ENCODE measurements around the gene ACER2. TPM values are rescaled to one million over a fixed set of nuclear protein-coding genes. Genes with fewer than 3 reads are reported as not detected.

The ACER2 gene
- total and polyA plus RNA-seq, 9 donors: 0.83 to 1.4 (median 1.1) TPM

- no peaks in the 10 kb centered on the region for H3K27me3 ChIP-seq (ENCODE audit: control insufficient read depth, insufficient read depth, low read length)
- peak; percentile 87 for DNase-seq
- H3K4me3 ChIP-seq (ENCODE audit: low read length): peak overlapping the region; percentile 31
- H3K27ac ChIP-seq (ENCODE audit: low read length): peak overlapping the region; percentile 66
- 6% methylated on average over 10 of the region's 19 CpGs for WGBS (ENCODE audit: insufficient coverage)
- no peaks in the 10 kb centered on the region for H3K9me3 ChIP-seq (replicated peaks; ENCODE audit: control insufficient read depth, low read depth, low read length)
- H3K36me3 ChIP-seq (ENCODE audit: control insufficient read depth, insufficient read depth, low read length): no peaks in the 10 kb centered on the region
- peaks cover 16% of the 10 kb centered on the region for H3K4me1 ChIP-seq (ENCODE audit: control insufficient read depth, insufficient read depth, low read length)
Observed at GRCh38 chr9:19493174-19493811, 84.5 kb downstream of the ACER2 start.

- H3K27me3 ChIP-seq (ENCODE audit: control insufficient read depth, insufficient read depth, low read length): no peaks in the 10 kb centered on the region
- peak; percentile 28 for DNase-seq
- H3K4me3 ChIP-seq (ENCODE audit: low read length): no peak overlapping the region
- peaks cover 16% of the 10 kb centered on the region for H3K4me1 ChIP-seq (ENCODE audit: control insufficient read depth, insufficient read depth, low read length)
- no peaks in the 10 kb centered on the region for H3K9me3 ChIP-seq (replicated peaks; ENCODE audit: control insufficient read depth, low read depth, low read length)
- peak overlapping the region; percentile 66 for H3K27ac ChIP-seq (ENCODE audit: low read length)
- 50% methylated on average over 2 of the region's 2 CpGs for WGBS (ENCODE audit: insufficient coverage)
- H3K36me3 ChIP-seq (ENCODE audit: control insufficient read depth, insufficient read depth, low read length): no peaks in the 10 kb centered on the region
Observed at GRCh38 chr9:19493876-19494275, 85.1 kb downstream of the ACER2 start.

GRCh38 chr9:19495186-19496028 lies 86.6 kb downstream of the ACER2 start:
- Histone ChIP-seq H3K4me3 (ENCODE audit: low read length) (no peak overlapping the region), H3K4me1 (ENCODE audit: control insufficient read depth, insufficient read depth, low read length) (peaks cover 16% of the 10 kb centered on the region), H3K9me3 (replicated peaks; ENCODE audit: control insufficient read depth, low read depth, low read length) (no peaks in the 10 kb centered on the region), H3K27me3 (ENCODE audit: control insufficient read depth, insufficient read depth, low read length) (no peaks in the 10 kb centered on the region), H3K27ac (ENCODE audit: low read length) (no peak overlapping the region), H3K36me3 (ENCODE audit: control insufficient read depth, insufficient read depth, low read length) (no peaks in the 10 kb centered on the region)
- no peak for DNase-seq
- WGBS (ENCODE audit: insufficient coverage): 78% methylated on average over 3 of the region's 9 CpGs

GRCh38 chr9:19496321-19497050 lies 87.7 kb downstream of the ACER2 start:
- Histone ChIP-seq H3K4me1 (ENCODE audit: control insufficient read depth, insufficient read depth, low read length) (peaks cover 16% of the 10 kb centered on the region), H3K27me3 (ENCODE audit: control insufficient read depth, insufficient read depth, low read length) (no peaks in the 10 kb centered on the region), H3K36me3 (ENCODE audit: control insufficient read depth, insufficient read depth, low read length) (no peaks in the 10 kb centered on the region), H3K4me3 (ENCODE audit: low read length) (no peak overlapping the region), H3K9me3 (replicated peaks; ENCODE audit: control insufficient read depth, low read depth, low read length) (no peaks in the 10 kb centered on the region), H3K27ac (ENCODE audit: low read length) (no peak overlapping the region)
- no peak for DNase-seq
- no CpG with 5 or more reads among the region's 5 CpGs for WGBS (ENCODE audit: insufficient coverage)

- H3K4me3 ChIP-seq (ENCODE audit: low read length): no peak overlapping the region
- H3K27me3 ChIP-seq (ENCODE audit: control insufficient read depth, insufficient read depth, low read length): no peaks in the 10 kb centered on the region
- DNase-seq: no peak
- H3K9me3 ChIP-seq (replicated peaks; ENCODE audit: control insufficient read depth, low read depth, low read length): no peaks in the 10 kb centered on the region
- peaks cover 16% of the 10 kb centered on the region for H3K4me1 ChIP-seq (ENCODE audit: control insufficient read depth, insufficient read depth, low read length)
- no peak overlapping the region for H3K27ac ChIP-seq (ENCODE audit: low read length)
- H3K36me3 ChIP-seq (ENCODE audit: control insufficient read depth, insufficient read depth, low read length): no peaks in the 10 kb centered on the region
- no CpG with 5 or more reads among the region's 1 CpG for whole genome bisulfite sequencing (ENCODE audit: insufficient coverage)
Observed at GRCh38 chr9:19497276-19497675, 88.5 kb downstream of the ACER2 start.

- no peaks in the 10 kb centered on the region for H3K9me3 ChIP-seq (replicated peaks; ENCODE audit: control insufficient read depth, low read depth, low read length)
- H3K4me1 ChIP-seq (ENCODE audit: control insufficient read depth, insufficient read depth, low read length): peaks cover 12% of the 10 kb centered on the region
- no peaks in the 10 kb centered on the region for H3K36me3 ChIP-seq (ENCODE audit: control insufficient read depth, insufficient read depth, low read length)
- no peaks in the 10 kb centered on the region for H3K27me3 ChIP-seq (ENCODE audit: control insufficient read depth, insufficient read depth, low read length)
- H3K4me3 ChIP-seq (ENCODE audit: low read length): no peak overlapping the region
- H3K27ac ChIP-seq (ENCODE audit: low read length): no peak overlapping the region
- no peak for DNase-seq
Observed at GRCh38 chr9:19498015-19498414, 89.2 kb downstream of the ACER2 start.

Other genes starting within 250 kb of the ACER2 start
- gene DENND4C, start 178.3 kb upstream of the ACER2 start, total RNA-seq: 38.4 TPM
- 10 to 100 TPM; 19.0 to 27.7 (median 20.9) TPM for gene DENND4C, start 178.3 kb upstream of the ACER2 start, polyA plus RNA-seq (ENCODE audit: insufficient read depth in 1 of 8, insufficient read length in 8 of 8, low replicate concordance in 1 of 8)
- gene RPS6, start 28.8 kb upstream of the ACER2 start, total RNA-seq: 4,279 TPM
- 1,000 to 10,000 TPM; 3,302 to 4,100 (median 3,552) TPM for gene RPS6, start 28.8 kb upstream of the ACER2 start, polyA plus RNA-seq (ENCODE audit: insufficient read depth in 1 of 8, insufficient read length in 8 of 8, low replicate concordance in 1 of 8)

Measured in muscle of leg (tissue), 11 donors.